Astrocyte (in vitro differentiated cells and primary cell): ENCODE measurements around the gene KDM4B. TPM values are rescaled to one million over a fixed set of nuclear protein-coding genes. Genes with fewer than 3 reads are reported as not detected.

Experiments
- DNase-seq: peaks from one replicate; pipeline ENCODE4 v3.0.0-alpha.2; 2010; ENCODE audit warnings: low read depth
- FAIRE-seq: peaks from 2 replicates; lab custom pipeline; 2011; peaks lifted over from hg19 to GRCh38; lab: Jason Lieb, UNC
- H2AFZ ChIP-seq: 2 replicates; pipeline ENCODE4 v1.6.0; 2012; ENCODE audit warnings: low read depth, low read length, inconsistent platforms
- H3K27ac ChIP-seq: 2 replicates; pipeline ENCODE4 v1.5.1; 2011; ENCODE audit warnings: low read depth, low read length, inconsistent platforms
- H3K27me3 ChIP-seq: 2 replicates; pipeline ENCODE4 v1.6.0; 2011; ENCODE audit warnings: low read length, inconsistent platforms; ENCODE audit not compliant: insufficient read depth
- H3K36me3 ChIP-seq: 2 replicates; pipeline ENCODE4 v1.5.1; 2011; ENCODE audit warnings: low read length, inconsistent platforms; ENCODE audit not compliant: insufficient read depth
- H3K4me1 ChIP-seq: 2 replicates; pipeline ENCODE4 v1.5.1; 2011; ENCODE audit warnings: low read length, inconsistent platforms; ENCODE audit not compliant: insufficient read depth
- H3K4me2 ChIP-seq: 2 replicates; pipeline ENCODE4 v1.6.0; 2012; ENCODE audit warnings: low read length, inconsistent platforms
- H3K4me3 ChIP-seq: 2 replicates; pipeline ENCODE4 v1.5.1; 2011; ENCODE audit warnings: low read depth, mild to moderate bottlenecking, low read length, inconsistent platforms; ENCODE audit not compliant: insufficient read depth
- H3K79me2 ChIP-seq: 2 replicates; pipeline ENCODE4 v1.6.0; 2012; ENCODE audit warnings: mild to moderate bottlenecking, low read length, inconsistent platforms; ENCODE audit not compliant: insufficient read depth
- H3K9ac ChIP-seq: 2 replicates; pipeline ENCODE4 v1.6.0; 2012; ENCODE audit warnings: mild to moderate bottlenecking, low read length, inconsistent platforms
- H3K9me3 ChIP-seq: 2 replicates; pipeline ENCODE4 v1.5.1; 2012; ENCODE audit warnings: low read depth, mild to moderate bottlenecking, low read length, inconsistent platforms; ENCODE audit not compliant: insufficient read depth
- H4K20me1 ChIP-seq: 2 replicates; pipeline ENCODE4 v1.6.0; 2012; ENCODE audit warnings: low read length, inconsistent platforms; ENCODE audit not compliant: insufficient read depth
- H3K27ac Mint-ChIP-seq: one replicate; pipeline ENCODE4 v1.8.0; 2021; ENCODE audit warnings: mild to moderate bottlenecking, mixed read lengths; ENCODE audit not compliant: unreplicated experiment
- H3K27me3 Mint-ChIP-seq: one replicate; pipeline ENCODE4 v1.8.0; 2021; ENCODE audit warnings: low read depth, mixed read lengths; ENCODE audit not compliant: unreplicated experiment
- H3K36me3 Mint-ChIP-seq: one replicate; pipeline ENCODE4 v1.8.0; 2021; ENCODE audit warnings: low read depth, mixed read lengths; ENCODE audit not compliant: unreplicated experiment
- H3K4me1 Mint-ChIP-seq: one replicate; pipeline ENCODE4 v1.8.0; 2021; ENCODE audit warnings: low read depth, mixed read lengths; ENCODE audit not compliant: unreplicated experiment
- H3K4me3 Mint-ChIP-seq: one replicate; pipeline ENCODE4 v1.8.0; 2021; ENCODE audit warnings: mild to moderate bottlenecking, moderate library complexity, mixed read lengths; ENCODE audit not compliant: unreplicated experiment
- H3K9me3 Mint-ChIP-seq: one replicate; pipeline ENCODE4 v1.8.0; 2021; ENCODE audit warnings: mild to moderate bottlenecking, mixed read lengths; ENCODE audit not compliant: unreplicated experiment
- CTCF ChIP-seq: IDR thresholded peaks from 2 replicates; pipeline ENCODE4 v1.5.1; 2011; ENCODE audit warnings: low read depth, mild to moderate bottlenecking, inconsistent platforms, low read length, moderate library complexity; ENCODE audit not compliant: insufficient read depth
- EZH2 ChIP-seq: IDR thresholded peaks from 2 replicates; pipeline ENCODE4 v1.6.1; 2012; ENCODE audit warnings: mild to moderate bottlenecking, low read length, inconsistent platforms; ENCODE audit not compliant: insufficient read depth
- total RNA-seq: library from RNA; stranded (reverse); gene quantifications from 2 replicates; pipeline ENCODE4 v1.2.1, GENCODE V29; 2021

Gene KDM4B
- total RNA-seq, 1 donor from 2014 or later, result 55.2 TPM

GRCh38 chr19:5134691-5135090 is 165.8 kb downstream of the KDM4B start:
- peaks cover 3% of the 10 kb centered on the region for H3K4me1 Mint-ChIP-seq
- H3K27me3 ChIP-seq, result no peaks in the 10 kb centered on the region
- no peaks in the 10 kb centered on the region for H3K79me2 ChIP-seq
- H3K4me3 Mint-ChIP-seq, result no peak overlapping the region
- H3K4me2 ChIP-seq, result no peak overlapping the region
- H3K9me3 ChIP-seq, result no peaks in the 10 kb centered on the region
- no peak overlapping the region for H3K27ac ChIP-seq
- H3K9me3 Mint-ChIP-seq, result no peaks in the 10 kb centered on the region
- no peak overlapping the region for H2AFZ ChIP-seq
- peaks cover 17% of the 10 kb centered on the region for H3K36me3 Mint-ChIP-seq
- no peaks in the 10 kb centered on the region for H3K27me3 Mint-ChIP-seq
- no peaks in the 10 kb centered on the region for H3K36me3 ChIP-seq
- H4K20me1 ChIP-seq, result peaks cover 4% of the 10 kb centered on the region
- no peak overlapping the region for H3K4me3 ChIP-seq
- FAIRE-seq, result no peak
- no peak for TF ChIP-seq EZH2
- H3K27ac Mint-ChIP-seq, result no peak overlapping the region
- H3K4me1 ChIP-seq, result peaks cover 12% of the 10 kb centered on the region
- no peak for DNase-seq
- H3K9ac ChIP-seq, result no peak overlapping the region

GRCh38 chr19:5136073-5136855 is 167.4 kb downstream of the KDM4B start:
- Mint-ChIP-seq H3K4me1 (peaks cover 3% of the 10 kb centered on the region), H3K36me3 (peaks cover 14% of the 10 kb centered on the region), H3K27ac (no peak overlapping the region), H3K27me3 (no peaks in the 10 kb centered on the region), H3K4me3 (no peak overlapping the region), H3K9me3 (no peaks in the 10 kb centered on the region)
- Histone ChIP-seq H3K4me1 (peaks cover 27% of the 10 kb centered on the region), H3K4me3 (no peak overlapping the region), H3K36me3 (no peaks in the 10 kb centered on the region), H4K20me1 (peaks cover 10% of the 10 kb centered on the region), H3K79me2 (no peaks in the 10 kb centered on the region), H3K9me3 (no peaks in the 10 kb centered on the region), H3K4me2 (no peak overlapping the region), H2AFZ (no peak overlapping the region), H3K9ac (no peak overlapping the region), H3K27ac (no peak overlapping the region), H3K27me3 (no peaks in the 10 kb centered on the region)
- FAIRE-seq, result no peak
- DNase-seq, result no peak
- TF ChIP-seq CTCF (no peak), EZH2 (no peak)

- Histone ChIP-seq H3K9ac (no peak overlapping the region), H4K20me1 (peaks cover 10% of the 10 kb centered on the region), H3K27me3 (no peaks in the 10 kb centered on the region), H3K27ac (no peak overlapping the region), H3K79me2 (no peaks in the 10 kb centered on the region), H3K4me2 (no peak overlapping the region), H3K4me1 (peaks cover 36% of the 10 kb centered on the region), H3K9me3 (no peaks in the 10 kb centered on the region), H2AFZ (no peak overlapping the region), H3K36me3 (no peaks in the 10 kb centered on the region), H3K4me3 (no peak overlapping the region)
- no peak for TF ChIP-seq EZH2
- no peak for TF ChIP-seq CTCF
- FAIRE-seq, result no peak
- Mint-ChIP-seq H3K4me1 (peaks cover 2% of the 10 kb centered on the region), H3K9me3 (no peaks in the 10 kb centered on the region), H3K4me3 (no peak overlapping the region), H3K27me3 (no peaks in the 10 kb centered on the region), H3K27ac (no peak overlapping the region), H3K36me3 (peaks cover 14% of the 10 kb centered on the region)
- no peak for DNase-seq
These were observed 168.2 kb downstream of the KDM4B start for GRCh38 chr19:5137114-5137513.
